Measurements from ENCODE around the gene BID. TPM values are rescaled to one million over a fixed set of nuclear protein-coding genes. Genes with fewer than 3 reads are reported as not detected.

BID gene
- total RNA-seq, 2 donors from 2014 or later = 18.1 to 21.0 TPM

DNA sequence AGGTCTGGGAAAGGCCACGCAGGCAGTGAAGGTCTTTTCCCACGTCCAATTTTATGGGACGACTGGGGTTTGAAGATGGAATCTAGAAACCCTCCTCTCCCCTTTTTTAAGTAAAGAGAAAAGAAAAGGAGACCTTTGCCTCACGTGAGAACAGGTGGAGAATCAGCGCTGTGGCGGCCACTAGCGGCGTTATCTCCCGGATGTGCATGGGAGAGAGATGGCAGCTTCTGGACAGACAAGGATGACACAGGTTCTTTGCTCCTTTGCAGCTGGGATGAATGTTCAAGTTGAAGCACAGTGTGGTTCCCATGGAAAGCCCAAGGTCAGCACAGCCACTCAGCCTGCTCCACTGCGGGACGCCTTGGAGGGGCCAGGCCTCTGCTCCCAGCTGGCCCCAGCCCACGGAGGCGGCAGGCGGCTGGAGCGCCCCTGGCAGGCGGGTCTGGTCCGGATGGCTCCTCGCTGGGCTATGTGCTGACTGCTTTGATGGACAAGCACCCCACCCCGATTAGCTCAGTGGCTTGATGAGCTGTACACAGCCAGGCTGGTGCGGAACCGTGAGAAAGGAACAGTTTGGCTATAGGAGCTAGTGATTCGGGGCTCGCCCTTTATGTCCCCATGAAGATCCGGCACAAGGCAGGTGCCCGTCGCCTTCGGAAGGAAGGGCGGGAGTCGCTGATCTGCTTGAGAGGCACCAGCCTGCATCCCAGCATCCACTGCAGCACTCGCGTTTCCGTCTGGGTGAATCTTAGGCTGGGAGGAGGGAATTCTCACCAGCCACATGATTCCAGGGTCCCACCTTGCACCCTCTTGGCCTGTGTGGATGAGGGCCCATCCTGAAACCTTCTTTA, 14.5 kb upstream of the BID start:
- DNase-seq (ENCODE audit: low spot score) = no peak
- H3K4me1 ChIP-seq (replicated peaks) = no peaks in the 10 kb centered on the region
- H3K36me3 ChIP-seq = peaks cover 0 to 11% of the 10 kb centered on the region in 2 donors
- H3K27me3 ChIP-seq (replicated peaks; ENCODE audit: insufficient read depth) = no peaks in the 10 kb centered on the region
- H3K9me3 ChIP-seq = no peaks in the 10 kb centered on the region
- H3K4me3 ChIP-seq = no peak overlapping the region
- 82% methylated on average over 30 of the region's 32 CpGs for WGBS
- no peak overlapping the region for H3K27ac ChIP-seq
- no peak for TF ChIP-seq POLR2A (IDR thresholded peaks at IDR 0.05)
- TF ChIP-seq, protein P1, sequence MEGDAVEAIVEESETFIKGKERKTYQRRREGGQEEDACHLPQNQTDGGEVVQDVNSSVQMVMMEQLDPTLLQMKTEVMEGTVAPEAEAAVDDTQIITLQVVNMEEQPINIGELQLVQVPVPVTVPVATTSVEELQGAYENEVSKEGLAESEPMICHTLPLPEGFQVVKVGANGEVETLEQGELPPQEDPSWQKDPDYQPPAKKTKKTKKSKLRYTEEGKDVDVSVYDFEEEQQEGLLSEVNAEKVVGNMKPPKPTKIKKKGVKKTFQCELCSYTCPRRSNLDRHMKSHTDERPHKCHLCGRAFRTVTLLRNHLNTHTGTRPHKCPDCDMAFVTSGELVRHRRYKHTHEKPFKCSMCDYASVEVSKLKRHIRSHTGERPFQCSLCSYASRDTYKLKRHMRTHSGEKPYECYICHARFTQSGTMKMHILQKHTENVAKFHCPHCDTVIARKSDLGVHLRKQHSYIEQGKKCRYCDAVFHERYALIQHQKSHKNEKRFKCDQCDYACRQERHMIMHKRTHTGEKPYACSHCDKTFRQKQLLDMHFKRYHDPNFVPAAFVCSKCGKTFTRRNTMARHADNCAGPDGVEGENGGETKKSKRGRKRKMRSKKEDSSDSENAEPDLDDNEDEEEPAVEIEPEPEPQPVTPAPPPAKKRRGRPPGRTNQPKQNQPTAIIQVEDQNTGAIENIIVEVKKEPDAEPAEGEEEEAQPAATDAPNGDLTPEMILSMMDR (IDR thresholded peaks at IDR 0.05) = no peak
- no peak for TF ChIP-seq POLR2AphosphoS5 (IDR thresholded peaks at IDR 0.05)
- intact Hi-C loops (cut with DNase I) = loop anchor here (10.0 kb wide), 1 partner anchor 224 kb away; the partner anchor contains the start of gene SLC25A18

DNA sequence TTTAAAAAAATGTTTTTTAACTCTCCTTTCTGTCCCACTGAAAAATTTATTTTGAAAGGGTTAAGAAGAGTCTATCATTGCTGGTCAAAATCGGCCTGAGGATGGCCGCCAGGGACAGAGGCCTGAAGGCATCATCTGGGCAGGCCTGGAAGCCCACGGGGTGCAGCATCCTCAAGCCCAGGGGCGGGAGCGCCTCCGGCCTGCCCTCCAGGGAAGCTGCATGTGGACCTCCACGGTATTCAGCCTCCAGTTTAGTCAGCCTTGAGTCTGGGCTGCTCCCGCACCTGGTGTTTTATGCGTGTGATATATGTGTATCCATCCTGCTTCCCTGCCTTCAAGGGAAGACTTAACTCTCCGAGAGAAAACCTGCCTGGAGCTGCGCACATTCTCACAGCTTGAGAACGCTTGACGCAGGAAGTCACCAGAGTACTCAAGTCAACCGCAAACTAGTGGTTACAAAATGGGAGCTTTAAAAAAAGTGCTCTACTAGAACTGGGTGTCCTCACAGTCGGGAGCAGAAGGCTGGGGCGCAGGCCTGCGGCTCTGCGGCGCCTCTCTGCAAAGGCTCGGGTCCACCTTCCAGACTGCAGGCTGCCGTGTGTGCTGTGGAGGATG, 13.6 kb upstream of the BID start:
- no peak overlapping the region for H3K27ac ChIP-seq
- no peaks in the 10 kb centered on the region for H3K4me1 ChIP-seq (replicated peaks)
- intact Hi-C loops (cut with DNase I) = loop anchor here (10.0 kb wide), 1 partner anchor 223 kb away; the partner anchor contains the start of gene SLC25A18
- WGBS = 88% methylated on average over 21 of the region's 21 CpGs
- H3K9me3 ChIP-seq = no peaks in the 10 kb centered on the region
- TF ChIP-seq, protein P1 (IDR thresholded peaks at IDR 0.05) = no peak
- no peak for TF ChIP-seq POLR2A (IDR thresholded peaks at IDR 0.05)
- TF ChIP-seq POLR2AphosphoS5 (IDR thresholded peaks at IDR 0.05) = no peak
- no peak overlapping the region for H3K4me3 ChIP-seq
- H3K27me3 ChIP-seq (replicated peaks; ENCODE audit: insufficient read depth) = no peaks in the 10 kb centered on the region
- DNase-seq (ENCODE audit: low spot score) = no peak
- H3K36me3 ChIP-seq = peaks cover 0 to 11% of the 10 kb centered on the region in 2 donors

DNA sequence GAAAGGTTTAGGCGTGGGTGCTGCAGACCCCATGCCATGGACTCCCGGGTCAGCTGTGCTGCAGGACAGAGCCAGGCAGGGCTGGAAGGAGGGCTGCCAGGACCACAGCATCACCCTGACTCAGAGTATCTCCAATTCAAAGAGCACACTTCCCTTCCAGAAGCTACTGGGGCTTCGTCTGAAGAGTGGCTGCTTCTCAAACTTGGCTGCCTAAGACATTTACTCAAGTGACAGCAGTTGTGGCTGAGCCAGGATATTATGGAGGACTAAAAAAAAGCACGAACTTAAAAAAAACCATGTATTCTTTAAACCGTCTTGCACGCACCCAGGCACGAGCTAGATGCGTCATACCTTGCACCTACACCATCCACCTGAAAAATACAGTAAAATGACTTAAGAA, 13.0 kb upstream of the BID start:
- WGBS = 67% methylated on average over 8 of the region's 8 CpGs
- H3K4me3 ChIP-seq = no peak overlapping the region
- H3K9me3 ChIP-seq = no peaks in the 10 kb centered on the region
- H3K27ac ChIP-seq = peak overlapping the region; percentile 6 to 33
- no peaks in the 10 kb centered on the region for H3K4me1 ChIP-seq (replicated peaks)
- intact Hi-C loops (cut with DNase I) = loop anchor here (10.0 kb wide), 1 partner anchor 222 kb away; the partner anchor contains the start of gene SLC25A18
- no peaks in the 10 kb centered on the region for H3K27me3 ChIP-seq (replicated peaks; ENCODE audit: insufficient read depth)
- DNase-seq (ENCODE audit: low spot score) = no peak
- H3K36me3 ChIP-seq = peaks cover 0 to 11% of the 10 kb centered on the region in 2 donors
- no peak for TF ChIP-seq POLR2A (IDR thresholded peaks at IDR 0.05)
- TF ChIP-seq POLR2AphosphoS5 (IDR thresholded peaks at IDR 0.05) = no peak
- TF ChIP-seq, protein P1 (IDR thresholded peaks at IDR 0.05) = no peak

DNA sequence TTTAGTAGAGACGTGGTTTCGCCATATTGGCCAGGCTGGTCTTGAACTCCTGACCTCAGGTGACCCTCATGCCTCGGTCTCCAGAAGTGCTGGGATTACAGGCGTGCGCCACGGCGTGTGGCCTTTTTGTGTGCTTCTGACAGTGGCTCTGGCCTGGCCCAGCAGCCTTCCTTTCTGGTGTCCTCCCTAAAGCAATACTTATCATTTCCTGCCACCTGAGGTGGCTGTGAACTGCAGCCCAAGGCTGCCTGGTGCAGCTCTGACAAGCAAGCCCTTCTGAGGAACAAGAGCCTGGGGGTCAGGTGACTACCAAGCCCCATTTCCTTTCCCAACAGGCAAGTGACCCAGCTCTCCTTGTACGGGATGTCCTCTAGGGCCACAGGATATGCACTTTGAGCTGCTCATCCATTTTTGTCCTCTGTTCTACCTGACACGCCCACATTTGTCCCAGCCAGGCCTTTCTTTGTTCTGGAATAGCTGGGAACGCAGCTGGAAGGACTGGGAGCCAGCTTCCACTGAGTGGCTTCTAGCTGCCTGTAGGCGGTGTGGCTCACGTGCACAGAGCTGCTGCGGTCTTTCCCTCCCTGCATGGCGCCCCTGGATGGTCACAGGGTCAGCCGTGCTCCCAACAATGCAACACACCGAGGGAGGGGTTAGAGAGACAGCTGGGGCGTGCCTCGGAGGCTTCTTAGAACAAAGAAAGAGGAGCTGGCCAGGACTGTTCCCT, 12.3 kb upstream of the BID start:
- no peak for DNase-seq (ENCODE audit: low spot score)
- no peaks in the 10 kb centered on the region for H3K4me1 ChIP-seq (replicated peaks)
- H3K9me3 ChIP-seq = no peaks in the 10 kb centered on the region
- H3K4me3 ChIP-seq = no peak overlapping the region
- intact Hi-C loops (cut with DNase I) = loop anchor here (10.0 kb wide), 1 partner anchor 222 kb away; the partner anchor contains the start of gene SLC25A18
- WGBS = 52% methylated on average over 18 of the region's 18 CpGs
- peaks cover 0 to 11% of the 10 kb centered on the region in 2 donors for H3K36me3 ChIP-seq
- H3K27me3 ChIP-seq (replicated peaks; ENCODE audit: insufficient read depth) = no peaks in the 10 kb centered on the region
- H3K27ac ChIP-seq = peak overlapping the region in 1 of 2 donors; percentile 33
- TF ChIP-seq, protein P1 (IDR thresholded peaks at IDR 0.05) = no peak
- TF ChIP-seq POLR2A (IDR thresholded peaks at IDR 0.05) = no peak
- no peak for TF ChIP-seq POLR2AphosphoS5 (IDR thresholded peaks at IDR 0.05)
